HT-29 (cell line): ENCODE measurements around the gene DAAM1. TPM values are rescaled to one million over a fixed set of nuclear protein-coding genes. Genes with fewer than 3 reads are reported as not detected.

Source experiments
- DNase-seq: peaks from one replicate; pipeline ENCODE4 v3.0.0-alpha.2; 2015; ENCODE audit warnings: low spot score
- total RNA-seq: library from RNA; depleted of rRNA; stranded (reverse); fragments of >200 nt; shearing (Covaris generic); gene quantifications from 2 replicates; pipeline ENCODE4 v1.2.3, GENCODE V29; 2014

The DAAM1 gene
- total RNA-seq, 1 experiment from 2014 or later: 2.6 TPM

GRCh38 chr14:59187802-59188460, 536 bp upstream of the DAAM1 start:
- peak; percentile 8 for DNase-seq

DNA sequence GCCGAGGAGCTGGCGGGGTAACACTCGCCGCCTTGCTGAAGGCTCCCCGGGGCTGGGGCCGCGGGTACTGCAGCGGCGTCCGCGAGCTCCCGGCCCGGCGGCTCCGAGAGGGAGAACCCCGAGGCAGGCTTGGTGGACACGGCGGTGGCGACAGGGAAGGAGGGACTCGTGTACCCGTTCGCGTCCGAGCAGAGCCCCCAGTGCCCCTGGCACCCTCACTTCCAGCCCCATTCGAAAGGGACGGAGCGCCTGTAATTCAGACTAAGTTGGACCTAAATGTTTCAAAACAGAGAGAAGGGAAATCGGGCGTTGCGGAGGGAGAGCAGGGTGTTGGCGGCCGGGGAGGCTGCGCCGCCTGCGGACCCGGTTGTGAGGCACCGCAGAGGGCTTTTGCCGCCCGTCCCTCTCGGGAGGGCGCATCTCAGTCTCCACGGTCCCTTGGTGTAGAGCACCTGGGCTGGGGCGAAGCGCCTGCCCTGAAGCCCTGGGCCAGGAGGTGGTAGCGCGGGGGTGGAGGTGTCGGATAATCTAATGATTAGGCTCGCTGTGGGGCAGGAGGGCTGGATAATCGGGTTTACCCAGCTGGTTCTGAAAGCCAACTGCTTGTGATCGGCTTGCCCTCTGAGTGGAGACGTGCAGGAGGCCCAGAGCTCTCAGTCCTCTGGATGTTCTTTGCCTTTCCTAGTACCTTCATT, 771 bp downstream of the DAAM1 start:
- DNase-seq: peak; percentile 26

GRCh38 chr14:59189786-59190368, 1.4 kb downstream of the DAAM1 start:
- peak; percentile 70 for DNase-seq

GRCh38 chr14:59190372-59190771, 1.9 kb downstream of the DAAM1 start:
- DNase-seq: peak; percentile 17

- no peak for DNase-seq
Observed at GRCh38 chr14:59195912-59196311, 7.4 kb downstream of the DAAM1 start.

- no peak for DNase-seq
Observed at GRCh38 chr14:59197695-59198262, 9.3 kb downstream of the DAAM1 start.

DNA sequence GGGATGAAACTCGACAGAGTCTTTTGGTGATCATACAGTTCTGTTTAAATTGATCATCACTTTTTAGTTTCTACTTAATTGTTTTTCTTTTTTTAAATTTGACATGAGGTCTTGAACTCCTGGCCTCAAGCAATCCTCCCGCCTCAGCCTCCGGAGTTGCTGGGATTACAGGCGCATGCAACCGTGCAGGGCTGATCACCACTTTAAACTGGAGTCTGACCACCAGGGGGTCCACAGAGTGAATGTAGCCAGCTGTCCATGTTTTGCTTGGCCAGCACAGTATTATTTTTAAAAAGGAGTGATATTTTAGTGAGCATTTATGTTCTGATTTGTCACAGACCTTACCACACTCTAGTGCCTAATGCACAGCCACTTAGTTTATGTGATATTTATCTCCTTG, 10.7 kb downstream of the DAAM1 start:
- no peak for DNase-seq

GRCh38 chr14:59199614-59200013, 11.1 kb downstream of the DAAM1 start:
- DNase-seq: no peak

GRCh38 chr14:59200195-59200594, 11.7 kb downstream of the DAAM1 start:
- no peak for DNase-seq

DNA sequence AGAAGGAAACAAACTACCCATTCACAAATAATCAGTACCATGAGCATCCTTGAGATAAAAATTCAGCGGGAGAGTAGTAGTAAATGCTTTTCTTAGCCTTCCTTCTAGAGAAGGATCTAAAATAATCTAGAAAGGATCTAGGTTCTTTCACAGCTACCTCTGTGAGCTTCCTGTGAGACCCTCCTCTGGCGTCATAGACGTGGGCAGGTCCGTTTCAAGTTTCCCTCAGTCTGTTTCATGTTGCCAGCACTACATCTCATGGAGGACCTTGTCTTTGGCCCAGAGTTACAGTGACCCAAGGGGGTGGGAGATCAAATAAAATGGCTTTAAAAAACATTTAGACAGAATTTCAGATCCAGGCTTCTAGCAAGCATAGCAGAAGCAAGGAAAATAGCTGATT, 13.6 kb downstream of the DAAM1 start:
- no peak for DNase-seq

DNA sequence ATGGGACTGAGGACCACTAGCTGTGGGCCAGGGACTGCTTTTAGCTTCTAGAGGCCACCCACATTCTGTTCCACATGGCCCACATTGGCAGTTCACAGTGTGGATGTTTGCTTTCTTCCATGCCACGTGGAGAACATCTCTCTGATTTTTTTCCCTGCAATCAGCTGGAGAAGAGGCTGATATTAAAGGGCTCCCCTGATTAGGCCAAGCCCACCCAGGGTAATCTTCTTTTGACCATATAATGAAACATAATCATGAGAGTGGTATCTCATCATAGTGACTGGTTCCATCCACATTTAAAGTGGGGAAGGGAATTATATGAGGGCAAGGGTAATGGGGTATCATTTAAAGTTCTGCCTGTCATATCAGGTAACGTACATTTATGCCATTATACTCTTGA, 15.8 kb downstream of the DAAM1 start:
- DNase-seq: no peak

DNA sequence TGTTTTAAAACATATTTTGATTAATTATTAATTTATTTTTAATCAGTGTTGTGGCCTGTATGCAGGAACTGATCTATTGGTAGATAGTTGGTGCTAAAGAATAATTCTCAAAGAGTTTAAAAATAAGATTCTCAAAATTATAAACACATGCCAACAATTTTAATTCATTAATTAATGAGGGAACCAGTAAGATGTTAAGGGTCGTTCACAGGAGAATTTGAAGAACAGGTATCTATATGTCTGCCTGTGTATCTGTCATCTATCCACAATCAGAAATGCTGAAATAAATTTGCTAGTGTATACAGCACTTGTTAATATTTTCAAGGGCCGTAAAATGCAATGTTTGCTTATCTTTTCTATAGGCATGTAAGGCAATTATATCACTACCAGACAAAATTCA, 18.4 kb downstream of the DAAM1 start:
- no peak for DNase-seq

- DNase-seq: no peak
Observed at GRCh38 chr14:59207506-59207933, 19.1 kb downstream of the DAAM1 start.

- no peak for DNase-seq
Observed at GRCh38 chr14:59208224-59208814, 19.9 kb downstream of the DAAM1 start.

- no peak for DNase-seq
Observed at GRCh38 chr14:59208954-59209353, 20.5 kb downstream of the DAAM1 start.

DNA sequence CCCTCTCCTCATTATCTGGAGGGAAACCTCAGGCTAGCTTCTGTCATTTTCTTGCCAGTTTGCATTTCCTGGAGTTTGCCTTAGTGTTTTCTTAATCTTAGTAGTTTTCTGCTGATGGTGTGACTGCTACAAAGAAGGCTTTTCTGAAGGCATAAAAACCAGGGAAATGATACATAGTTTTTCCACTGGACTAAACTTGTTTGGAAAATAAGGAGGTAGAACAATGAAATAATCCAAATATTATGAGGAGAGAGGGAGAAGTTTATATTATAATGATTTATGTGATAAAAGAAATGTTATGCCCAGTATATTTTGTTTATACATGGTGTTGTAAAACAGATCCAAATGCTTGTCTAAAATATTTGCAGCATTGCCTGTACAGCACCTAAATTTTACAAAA, 22.2 kb downstream of the DAAM1 start:
- DNase-seq: no peak

DNA sequence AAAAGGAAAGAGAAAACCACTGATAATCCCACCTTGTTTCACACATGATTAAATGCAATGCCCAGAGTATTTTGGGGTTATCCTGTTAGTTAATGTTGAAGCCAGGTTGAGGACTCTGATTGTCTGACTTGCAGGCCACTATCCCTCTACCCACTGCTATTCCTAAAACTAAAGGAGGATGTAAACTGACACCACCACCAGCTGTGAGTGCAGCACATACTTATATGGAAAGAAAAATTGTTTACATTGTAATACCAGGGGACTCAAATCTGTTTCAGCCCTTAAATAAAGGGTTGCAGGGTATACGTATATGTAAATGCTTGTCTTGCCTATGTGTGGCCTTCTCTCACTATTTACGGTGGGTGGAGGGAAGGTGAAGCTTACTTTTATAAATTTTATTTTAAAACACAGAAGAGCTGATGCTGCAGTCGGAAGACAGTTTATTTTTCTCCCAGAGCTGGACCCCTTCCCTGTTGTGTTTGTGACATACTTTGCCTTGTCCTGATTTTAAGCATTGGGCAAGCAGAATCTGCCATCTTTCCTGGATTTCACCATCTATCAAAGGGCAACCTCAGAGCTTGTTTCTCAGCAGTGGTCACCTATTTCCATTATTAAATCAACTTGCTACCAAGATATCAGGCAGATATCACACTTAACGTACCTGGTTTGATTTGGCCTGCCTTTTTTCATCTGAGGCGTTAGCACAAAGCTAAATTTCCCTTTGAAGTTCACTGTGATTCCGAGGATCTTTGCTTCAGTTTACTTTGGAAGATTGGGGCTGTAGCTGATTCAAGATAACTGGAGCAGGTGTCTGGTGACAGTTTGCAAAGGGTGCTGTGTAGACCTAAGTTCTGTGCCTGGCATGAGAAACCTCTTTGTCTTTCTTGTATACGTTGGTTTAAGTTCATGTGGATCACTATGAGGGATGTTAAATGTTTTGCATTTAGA, 25.2 kb downstream of the DAAM1 start:
- no peak for DNase-seq

DNA sequence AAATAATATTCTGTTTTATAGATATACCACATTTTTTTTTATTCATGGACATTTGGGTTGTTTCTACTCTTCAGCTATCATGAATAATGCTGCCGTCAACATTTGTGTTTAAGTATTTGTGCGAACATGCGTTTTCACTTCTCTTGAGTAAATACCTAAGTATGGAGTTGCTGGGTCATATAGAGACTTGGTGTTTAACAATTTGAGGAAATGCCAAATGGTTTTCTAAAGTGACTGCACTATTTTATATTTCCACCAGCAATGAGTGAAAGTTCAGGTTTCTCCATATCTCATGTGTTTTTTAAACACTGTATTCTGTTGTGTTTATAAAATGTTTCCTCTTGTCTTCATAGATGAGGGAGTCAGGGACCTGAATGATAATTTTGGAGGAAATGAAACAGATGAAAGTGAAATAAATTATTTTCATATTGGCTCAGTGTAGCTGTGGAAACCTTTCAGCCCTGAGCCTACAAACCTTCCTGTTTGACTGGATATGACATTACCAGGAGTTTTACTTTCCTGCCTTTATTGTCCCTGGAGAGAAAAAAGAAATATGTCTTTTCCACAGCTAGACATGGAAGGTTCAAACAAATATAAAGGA, 26.3 kb downstream of the DAAM1 start:
- no peak for DNase-seq

DNA sequence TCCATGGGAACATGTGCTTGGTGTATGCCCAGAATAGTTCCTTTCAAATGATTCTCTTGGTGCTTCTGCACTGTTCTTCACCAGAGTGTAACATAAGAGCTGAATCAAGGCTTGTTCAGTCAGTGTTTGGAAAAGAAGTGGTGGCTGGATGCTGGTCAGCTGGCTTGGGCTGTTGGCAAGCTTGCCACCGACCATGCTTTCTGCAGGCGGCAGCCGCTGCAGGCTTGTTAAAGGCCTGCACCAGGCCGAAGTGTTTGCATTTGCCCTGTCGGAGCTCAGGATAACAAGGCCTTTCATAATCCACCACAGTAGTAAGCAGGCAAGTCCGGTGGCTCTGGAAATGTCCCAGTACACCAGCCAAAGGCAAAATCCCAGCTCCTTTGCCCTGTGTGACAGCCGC, 26.9 kb downstream of the DAAM1 start:
- DNase-seq: no peak

DNA sequence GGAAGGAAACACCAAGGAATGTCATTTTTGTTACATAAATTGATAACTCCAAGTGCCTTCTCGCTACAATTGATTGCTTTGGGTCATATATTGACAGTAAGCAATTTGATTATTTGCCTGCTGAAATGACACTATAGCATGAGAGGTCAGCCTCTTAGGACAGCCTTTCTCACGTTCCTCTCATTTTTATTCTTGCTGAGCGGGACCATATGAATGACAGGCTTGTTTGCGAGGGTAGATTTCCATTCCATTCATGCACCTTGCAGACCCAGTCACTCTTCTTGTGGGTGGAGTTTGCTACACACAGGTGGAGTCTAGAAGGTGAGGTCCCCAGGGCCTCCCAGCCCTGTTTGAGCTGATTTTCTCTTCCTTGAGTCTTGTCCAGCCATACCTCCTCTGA, 27.3 kb downstream of the DAAM1 start:
- no peak for DNase-seq

DNA sequence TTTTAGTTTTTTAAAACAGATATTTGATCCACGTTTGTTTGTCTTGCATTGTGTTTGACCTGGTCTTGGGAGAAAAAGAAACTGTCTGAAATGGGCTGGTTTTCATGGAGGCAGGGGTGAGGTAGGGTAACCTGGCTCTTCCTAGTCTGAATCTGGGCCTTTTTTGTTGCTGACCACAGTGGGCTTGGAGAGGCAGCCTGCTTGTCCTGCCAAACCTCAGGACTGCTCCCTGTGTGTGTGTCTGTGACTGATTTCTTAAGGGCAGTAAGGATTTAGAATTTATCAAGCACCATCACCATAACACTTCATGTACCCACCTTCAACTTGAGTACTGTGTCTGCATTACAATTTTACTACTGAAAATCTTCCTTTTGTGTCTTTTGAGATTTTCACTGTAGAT, 28.5 kb downstream of the DAAM1 start:
- no peak for DNase-seq
